ENCODE results near the gene CLDN34.
A peak's percentile ranks its signal among the peaks of the same experiment; 100 is the strongest.

CLDN34 gene

DNA sequence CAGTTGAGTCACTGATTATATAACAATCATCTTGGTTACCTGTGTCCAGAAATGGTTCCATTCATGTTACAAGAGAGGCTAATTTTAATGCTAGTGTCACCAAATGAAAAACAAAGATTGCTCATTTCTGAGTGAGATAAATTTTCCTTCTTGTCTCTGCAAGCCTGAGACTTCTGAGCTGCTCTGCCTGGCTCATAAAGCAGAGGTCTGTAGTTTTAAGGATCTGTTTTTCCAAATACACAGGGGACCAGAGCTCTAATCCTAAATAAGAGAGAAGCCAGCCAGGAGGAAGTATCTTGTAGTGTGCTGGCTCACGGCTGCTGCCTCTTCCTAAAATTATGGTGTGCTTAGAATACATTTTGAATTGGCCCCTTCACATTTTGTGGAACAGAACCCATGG, 42.6 kb downstream of the CLDN34 start:
- H3K4me3 ChIP-seq (ENCODE audit: low read length): no peak overlapping the region
- peak overlapping the region; percentile 44 for H3K27ac ChIP-seq (ENCODE audit: low read depth, low read length)
- no peak overlapping the region for H3K9ac ChIP-seq (ENCODE audit: low read length)
- peaks cover 4% of the 10 kb centered on the region for H3K4me1 ChIP-seq (ENCODE audit: control insufficient read depth, insufficient read depth, low read length)
- no peaks in the 10 kb centered on the region for H3K36me3 ChIP-seq (ENCODE audit: control insufficient read depth, insufficient read depth, low read length)
- H3K27me3 ChIP-seq (ENCODE audit: control insufficient read depth, insufficient read depth, low read length): peaks cover 3% of the 10 kb centered on the region

DNA sequence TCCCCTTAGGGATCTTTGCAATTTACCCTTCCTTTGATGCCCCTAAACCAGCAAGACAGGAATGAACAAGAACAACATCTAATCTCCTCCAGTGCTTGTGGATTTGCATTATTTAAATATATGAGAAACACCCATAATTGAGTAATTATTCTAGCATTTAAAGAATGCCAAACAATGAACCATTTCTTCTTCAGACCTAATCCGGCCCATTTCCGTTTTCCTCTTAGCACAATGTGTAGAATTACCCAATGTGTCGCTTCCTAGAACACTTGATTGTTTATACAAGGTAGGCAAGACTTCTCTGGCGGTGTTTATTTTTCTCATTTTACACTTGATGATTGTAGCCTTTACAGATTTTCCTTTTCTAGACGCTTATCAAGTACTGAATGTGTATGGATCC, 43.5 kb downstream of the CLDN34 start:
- H3K4me1 ChIP-seq (ENCODE audit: control insufficient read depth, insufficient read depth, low read length): peaks cover 4% of the 10 kb centered on the region
- no peak overlapping the region for H3K9ac ChIP-seq (ENCODE audit: low read length)
- no peak overlapping the region for H3K27ac ChIP-seq (ENCODE audit: low read depth, low read length)
- no peak overlapping the region for H3K4me3 ChIP-seq (ENCODE audit: low read length)
- H3K27me3 ChIP-seq (ENCODE audit: control insufficient read depth, insufficient read depth, low read length): peaks cover 3% of the 10 kb centered on the region
- H3K36me3 ChIP-seq (ENCODE audit: control insufficient read depth, insufficient read depth, low read length): no peaks in the 10 kb centered on the region

DNA sequence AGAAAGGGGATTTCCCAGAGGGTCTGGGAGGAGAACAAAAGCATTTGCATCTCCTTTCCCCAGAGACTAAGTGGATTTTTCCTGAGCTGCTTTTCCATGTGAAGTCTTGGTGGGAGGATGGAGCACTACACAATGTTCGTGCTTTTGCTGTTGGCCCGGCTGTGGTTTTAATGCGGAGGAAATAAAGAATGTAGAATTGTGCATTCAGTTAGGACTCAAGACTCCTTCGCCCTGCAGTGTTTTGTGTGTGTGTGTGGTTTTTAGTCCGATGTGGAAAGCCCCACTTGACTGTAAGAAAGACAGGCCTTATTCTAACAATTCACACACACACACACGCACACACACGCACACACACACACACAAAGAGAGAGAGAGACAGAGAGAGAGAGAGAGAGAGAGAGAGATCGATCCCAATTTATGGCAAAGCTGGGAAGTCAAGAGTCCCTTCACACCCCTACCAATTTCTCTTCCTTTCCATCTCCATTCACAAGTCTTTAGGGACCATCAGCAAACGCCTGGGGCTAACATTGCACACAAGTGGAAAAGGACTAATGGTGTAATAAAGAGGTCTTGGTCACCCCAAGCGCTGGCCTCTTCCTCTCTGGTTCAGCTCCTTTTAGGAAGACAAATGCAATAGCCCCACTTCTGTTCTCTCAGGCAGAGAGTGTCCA, 44.2 kb downstream of the CLDN34 start:
- H3K27me3 ChIP-seq (ENCODE audit: control insufficient read depth, insufficient read depth, low read length): peaks cover 3% of the 10 kb centered on the region
- no peak overlapping the region for H3K27ac ChIP-seq (ENCODE audit: low read depth, low read length)
- H3K4me1 ChIP-seq (ENCODE audit: control insufficient read depth, insufficient read depth, low read length): peaks cover 4% of the 10 kb centered on the region
- no peak overlapping the region for H3K4me3 ChIP-seq (ENCODE audit: low read length)
- no peaks in the 10 kb centered on the region for H3K36me3 ChIP-seq (ENCODE audit: control insufficient read depth, insufficient read depth, low read length)
- H3K9ac ChIP-seq (ENCODE audit: low read length): no peak overlapping the region

DNA sequence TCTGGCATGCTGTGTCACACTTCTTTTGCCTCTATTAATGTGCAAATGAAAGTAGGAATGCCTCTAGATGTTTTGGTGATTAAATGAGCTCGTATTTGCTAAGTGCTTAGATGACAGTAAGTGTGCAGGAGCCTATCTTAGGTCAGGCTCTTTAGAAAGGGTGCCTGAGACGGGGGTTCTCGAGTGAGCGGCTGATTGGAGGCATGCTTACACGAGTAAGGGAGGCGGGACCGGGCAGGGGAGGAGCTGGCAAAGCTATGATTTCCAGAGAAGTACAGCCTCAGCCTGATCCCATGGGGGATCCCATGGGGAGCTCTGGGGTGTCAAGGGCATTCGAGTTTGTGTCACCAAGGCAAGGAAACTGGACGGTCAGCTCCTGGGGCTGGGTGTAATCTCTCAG, 44.8 kb downstream of the CLDN34 start:
- peaks cover 3% of the 10 kb centered on the region for H3K27me3 ChIP-seq (ENCODE audit: control insufficient read depth, insufficient read depth, low read length)
- H3K27ac ChIP-seq (ENCODE audit: low read depth, low read length): no peak overlapping the region

DNA sequence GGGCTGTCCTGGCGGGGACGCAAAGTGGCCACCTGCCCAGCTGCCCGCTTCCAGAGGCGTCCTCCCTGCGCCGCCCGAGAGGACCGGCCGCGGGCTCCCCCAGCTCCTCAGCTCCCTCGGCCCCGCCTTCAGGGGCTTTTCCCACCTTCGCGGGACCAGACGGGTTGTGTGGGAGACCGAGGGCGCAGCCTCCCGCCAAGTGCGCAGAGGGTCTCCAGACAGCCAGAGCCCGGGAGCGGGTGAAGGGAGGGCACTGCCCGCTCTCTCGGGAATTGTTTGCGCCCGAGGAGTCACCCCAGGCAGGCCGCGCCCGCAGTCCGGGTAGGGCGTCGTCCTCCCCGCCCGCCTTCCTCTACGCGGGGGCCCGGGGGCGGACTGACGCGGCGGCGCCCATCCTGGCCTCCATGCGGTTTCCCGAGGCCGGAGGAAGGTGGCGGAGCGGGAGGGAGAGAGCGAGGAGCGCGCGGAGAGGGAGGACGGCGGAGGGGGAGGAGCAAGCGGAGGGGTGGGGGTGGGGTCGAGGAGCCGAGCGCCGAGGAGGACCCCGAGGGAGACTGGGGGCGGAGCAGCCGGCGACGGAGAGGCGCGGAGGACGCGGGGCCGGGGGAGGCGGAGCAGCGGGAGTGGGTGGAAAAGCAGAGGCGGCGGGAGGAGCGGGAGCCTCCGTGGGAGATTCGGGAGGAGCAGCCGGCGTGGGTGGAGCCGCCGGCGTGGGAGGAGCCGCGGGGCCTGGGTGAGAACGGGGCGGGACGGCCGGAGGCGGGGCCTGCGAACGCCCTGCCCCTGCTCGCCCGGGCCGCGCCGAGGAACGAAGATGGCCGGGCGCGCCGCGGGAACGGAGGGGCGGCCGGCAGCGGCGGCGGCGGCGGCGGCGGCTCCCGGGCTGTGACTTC, 47.5 kb downstream of the CLDN34 start:
- Histone ChIP-seq H3K4me3 (ENCODE audit: low read length) (peak overlapping the region; percentile 38), H3K27ac (ENCODE audit: low read depth, low read length) (peak overlapping the region; percentile 89), H3K9ac (ENCODE audit: low read length) (no peak overlapping the region), H3K36me3 (ENCODE audit: control insufficient read depth, insufficient read depth, low read length) (no peaks in the 10 kb centered on the region), H3K27me3 (ENCODE audit: control insufficient read depth, insufficient read depth, low read length) (peaks cover 3% of the 10 kb centered on the region), H3K4me1 (ENCODE audit: control insufficient read depth, insufficient read depth, low read length) (peaks cover 4% of the 10 kb centered on the region)

More for the DNA sequence above, 44.8 kb downstream of the CLDN34 start:
- H3K9ac ChIP-seq (ENCODE audit: low read length): no peak overlapping the region
- H3K4me3 ChIP-seq (ENCODE audit: low read length): no peak overlapping the region
- H3K4me1 ChIP-seq (ENCODE audit: control insufficient read depth, insufficient read depth, low read length): peaks cover 4% of the 10 kb centered on the region
- H3K36me3 ChIP-seq (ENCODE audit: control insufficient read depth, insufficient read depth, low read length): no peaks in the 10 kb centered on the region

DNA sequence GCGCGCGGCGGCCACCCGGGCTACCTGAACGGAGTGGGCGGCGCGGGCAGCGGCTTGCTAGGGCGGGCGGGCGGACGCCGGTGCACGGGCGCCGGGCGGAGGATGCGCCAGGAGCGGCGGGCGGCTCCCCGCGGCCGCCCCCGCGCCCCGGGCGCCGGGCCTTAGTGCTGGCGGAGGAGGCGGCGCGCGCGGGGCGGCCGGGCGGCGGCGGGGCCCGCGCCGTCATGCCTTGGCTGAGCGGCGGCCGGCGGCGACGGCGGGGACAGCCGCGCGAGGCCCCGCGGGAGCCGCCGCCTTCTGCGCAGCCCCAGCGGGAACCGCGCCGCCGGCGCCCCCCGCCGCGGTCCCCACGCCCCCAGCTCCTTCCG, 48.2 kb downstream of the CLDN34 start:
- H3K27ac ChIP-seq (ENCODE audit: low read depth, low read length): peak overlapping the region; percentile 85

DNA sequence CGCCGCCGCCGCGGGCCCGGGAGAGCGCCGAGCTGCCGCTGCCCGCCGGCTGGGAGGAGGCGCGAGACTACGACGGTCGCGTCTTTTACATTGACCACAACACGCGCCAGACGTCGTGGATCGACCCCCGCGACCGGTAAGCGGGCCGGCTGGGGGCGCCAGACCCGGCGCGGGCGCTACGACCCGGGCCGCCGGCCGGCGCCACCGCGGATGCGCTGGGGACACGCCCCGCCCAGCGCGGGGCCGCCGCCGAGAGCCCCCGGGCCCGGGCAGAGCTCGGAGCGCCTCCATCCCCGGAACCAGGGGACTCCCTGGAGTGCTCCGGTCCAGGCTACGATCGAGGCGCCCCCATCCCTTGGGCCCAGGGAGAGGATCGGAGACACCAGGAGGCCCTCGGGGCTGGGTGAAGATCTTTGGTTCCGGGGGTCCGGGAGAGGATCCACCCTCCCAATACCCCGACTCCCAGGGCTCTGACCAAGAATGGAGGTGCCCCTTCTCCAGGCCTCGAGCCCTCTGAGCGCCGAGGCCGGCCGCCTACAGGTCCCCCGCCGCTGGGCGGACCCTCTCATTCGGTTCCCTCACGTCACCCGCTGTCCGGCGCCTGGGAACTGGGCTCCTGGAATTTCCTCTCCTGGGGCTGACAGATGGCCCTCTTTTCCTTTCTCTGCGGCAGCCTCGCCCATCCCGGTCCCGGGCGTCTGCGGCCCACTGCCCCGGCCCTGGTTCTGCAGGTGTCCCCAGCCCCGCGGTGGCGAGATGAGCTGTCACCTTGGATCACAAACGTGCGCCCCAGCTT, 48.8 kb downstream of the CLDN34 start:
- H3K4me1 ChIP-seq (ENCODE audit: control insufficient read depth, insufficient read depth, low read length): peaks cover 2% of the 10 kb centered on the region
- H3K27ac ChIP-seq (ENCODE audit: low read depth, low read length): peak overlapping the region; percentile 85
- H3K9ac ChIP-seq (ENCODE audit: low read length): peak overlapping the region; percentile 11

More for the DNA sequence above, 48.2 kb downstream of the CLDN34 start:
- peaks cover 2% of the 10 kb centered on the region for H3K4me1 ChIP-seq (ENCODE audit: control insufficient read depth, insufficient read depth, low read length)
- H3K9ac ChIP-seq (ENCODE audit: low read length): no peak overlapping the region
- no peaks in the 10 kb centered on the region for H3K36me3 ChIP-seq (ENCODE audit: control insufficient read depth, insufficient read depth, low read length)
- peak overlapping the region; percentile 59 for H3K4me3 ChIP-seq (ENCODE audit: low read length)
- H3K27me3 ChIP-seq (ENCODE audit: control insufficient read depth, insufficient read depth, low read length): peaks cover 3% of the 10 kb centered on the region

DNA sequence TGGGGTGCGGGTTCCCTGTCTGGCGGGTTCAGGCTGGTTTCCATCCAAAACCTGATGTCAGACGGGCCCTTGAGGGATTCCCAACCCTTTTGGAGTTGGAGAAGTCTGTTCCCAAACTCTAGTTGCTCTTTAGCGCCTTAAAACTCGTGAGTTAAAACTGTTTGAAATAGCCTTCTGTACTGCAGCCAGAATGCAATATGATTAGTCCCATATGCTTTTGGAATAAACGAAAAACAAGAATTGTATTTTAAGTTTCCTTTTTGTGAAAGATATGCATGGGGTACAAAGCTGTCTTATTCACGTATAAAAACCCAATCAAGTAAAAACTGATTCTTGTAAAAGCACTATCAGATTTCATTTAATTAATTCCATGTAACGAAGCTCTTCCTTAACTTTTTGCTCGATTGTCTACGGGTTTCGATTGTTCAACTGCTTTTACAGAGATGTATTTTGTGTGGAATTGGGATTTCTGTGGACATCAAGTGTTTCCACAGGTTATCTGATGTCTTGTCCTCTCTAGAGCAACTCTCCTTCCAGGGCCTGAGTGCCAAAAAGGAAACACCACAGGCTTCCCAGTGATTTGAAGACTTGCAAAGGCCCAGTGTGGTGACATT, 49.5 kb downstream of the CLDN34 start:
- Histone ChIP-seq H3K4me1 (ENCODE audit: control insufficient read depth, insufficient read depth, low read length) (peaks cover 2% of the 10 kb centered on the region), H3K27ac (ENCODE audit: low read depth, low read length) (peak overlapping the region; percentile 85), H3K4me3 (ENCODE audit: low read length) (peak overlapping the region; percentile 59), H3K27me3 (ENCODE audit: control insufficient read depth, insufficient read depth, low read length) (peaks cover 3% of the 10 kb centered on the region), H3K36me3 (ENCODE audit: control insufficient read depth, insufficient read depth, low read length) (no peaks in the 10 kb centered on the region), H3K9ac (ENCODE audit: low read length) (peak overlapping the region; percentile 11)

More for the DNA sequence above, 48.8 kb downstream of the CLDN34 start:
- peaks cover 3% of the 10 kb centered on the region for H3K27me3 ChIP-seq (ENCODE audit: control insufficient read depth, insufficient read depth, low read length)
- H3K36me3 ChIP-seq (ENCODE audit: control insufficient read depth, insufficient read depth, low read length): no peaks in the 10 kb centered on the region
- H3K4me3 ChIP-seq (ENCODE audit: low read length): peak overlapping the region; percentile 59

DNA sequence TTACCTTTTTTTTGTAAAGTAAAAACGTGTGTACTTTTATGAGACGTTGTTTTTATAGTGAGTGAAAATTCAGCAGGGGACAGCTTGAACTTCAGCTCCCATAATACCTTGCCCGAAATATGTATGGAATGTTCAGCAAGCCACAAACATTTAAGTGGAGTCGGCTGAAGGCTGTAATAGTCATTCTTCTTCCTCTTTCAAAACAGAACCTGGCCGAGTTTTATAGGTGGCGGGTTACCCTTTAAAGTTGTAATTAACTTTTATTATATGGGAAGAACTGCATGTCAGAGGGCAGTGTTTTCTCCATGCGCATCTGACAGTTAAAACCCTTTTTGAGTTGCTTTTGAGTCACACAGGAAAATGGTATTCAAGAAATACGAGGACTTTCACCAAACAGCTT, 50.7 kb downstream of the CLDN34 start:
- Histone ChIP-seq H3K36me3 (ENCODE audit: control insufficient read depth, insufficient read depth, low read length) (no peaks in the 10 kb centered on the region), H3K27me3 (ENCODE audit: control insufficient read depth, insufficient read depth, low read length) (peaks cover under 1% of the 10 kb centered on the region), H3K9ac (ENCODE audit: low read length) (no peak overlapping the region), H3K4me1 (ENCODE audit: control insufficient read depth, insufficient read depth, low read length) (peaks cover 2% of the 10 kb centered on the region), H3K27ac (ENCODE audit: low read depth, low read length) (peak overlapping the region; percentile 30), H3K4me3 (ENCODE audit: low read length) (no peak overlapping the region)

Data from rectal smooth muscle tissue (tissue), 1 donor.